Gastrocnemius medialis (tissue), 4 donors: Measurements from ENCODE around the gene KBTBD6. TPM values are rescaled to one million over a fixed set of nuclear protein-coding genes. Genes with fewer than 3 reads are reported as not detected.

Experiments used
- ATAC-seq, 2 donors: fragments of 150-250 bp; one replicate each; pipeline ENCODE4 v1.9.1; 2016
- DNase-seq, 2 donors: peaks; one replicate each; pipeline ENCODE4 v3.0.0-alpha.2; 2019
- H3K27ac ChIP-seq, 4 donors: fragments of 200-600 bp; sonication (generic); 1 replicate in 1 of 4; 2 replicates in 3 of 4; pipeline ENCODE4 v1.5.1; 2016 to 2018; ENCODE audit warnings: mild to moderate bottlenecking in 2 of 4, moderate library complexity in 1 of 4
- H3K27me3 ChIP-seq, 3 donors: fragments of 200-600 bp; sonication (generic) in 2 of 3; 1 replicate in 1 of 3; 2 replicates in 2 of 3; pipeline versions ENCODE4 v1.5.1 to v1.6.0; 2016 to 2019; ENCODE audit warnings: mild to moderate bottlenecking in 1 of 3, moderate library complexity in 1 of 3
- H3K36me3 ChIP-seq, 2 donors: fragments of 200-600 bp; sonication (generic) in 1 of 2; one replicate each; pipeline ENCODE4 v1.5.1; 2017 to 2018
- H3K4me1 ChIP-seq, 2 donors: fragments of 200-600 bp; sonication (generic) in 1 of 2; one replicate each; pipeline ENCODE4 v1.5.1; 2016 to 2017; ENCODE audit warnings: mild to moderate bottlenecking in 2 of 2
- H3K4me3 ChIP-seq, 4 donors: fragments of 200-600 bp; sonication (generic) in 3 of 4; 1 replicate in 1 of 4; 2 replicates in 3 of 4; pipeline ENCODE4 v1.5.1; 2016 to 2019; ENCODE audit warnings: mild to moderate bottlenecking in 2 of 4
- H3K9me3 ChIP-seq, 3 donors: fragments of 200-600 bp; sonication (generic) in 2 of 3; 1 replicate in 1 of 3; 2 replicates in 2 of 3; pipeline ENCODE4 v1.5.1; 2016 to 2019
- CTCF ChIP-seq, 5 experiments: fragments of 450-650 bp in 3 of 5; fragments of 200-600 bp in 2 of 5; sonication (generic) in 2 of 5; IDR thresholded peaks in 4 of 5; conservative IDR thresholded peaks in 1 of 5; 1 replicate in 4 of 5; 2 replicates in 1 of 5; pipeline ENCODE4 v1.5.1; 2016 to 2019; ENCODE audit warnings: antibody characterized with exemption in 5 of 5, mild to moderate bottlenecking in 3 of 5, moderate library complexity in 3 of 5
- POLR2A ChIP-seq, 2 donors: fragments of 450-650 bp; IDR thresholded peaks; one replicate each; pipeline ENCODE4 v1.6.1; 2017; ENCODE audit warnings: antibody characterized with exemption in 2 of 2, mild to moderate bottlenecking in 2 of 2, moderate library complexity in 2 of 2
- in situ Hi-C, 4 donors: fragments of 200-750 bp; cut with MboI; loops; one replicate each; pipeline versions ENCODE4 v1.15.0 to v1.8.0; 2017; ENCODE audit warnings: low sequenced_read_pairs in 4 of 4
- intact Hi-C: fragments of 100-400 bp; cut with DNase I; formaldehyde crosslinking; loops from one replicate; pipeline ENCODE4 v1.15.1; 2023; ENCODE audit warnings: low total_unique reads
- total RNA-seq, 4 donors: library from RNA; depleted of rRNA; stranded (reverse); fragments of >200 nt; gene quantifications; one replicate each; pipeline versions ENCODE4 v1.1.0 to v1.2.3, GENCODE V29; 2016

The KBTBD6 gene
- total RNA-seq, 4 donors from 2014 or later = 3.7 to 6.1 (median 5.3) TPM

- Histone ChIP-seq H3K36me3 (peaks cover 0 to 7% of the 10 kb centered on the region in 2 donors), H3K4me3 (no peak overlapping the region), H3K27me3 (no peaks in the 10 kb centered on the region), H3K4me1 (no peaks in the 10 kb centered on the region), H3K27ac (no peak overlapping the region), H3K9me3 (no peaks in the 10 kb centered on the region)
- ATAC-seq (no peak), DNase-seq (no peak)
- in situ Hi-C loops = no loop called here
- intact Hi-C loops = no loop called here
- TF ChIP-seq CTCF (IDR thresholded peaks at IDR 0.05 in 4 of 5, conservative IDR thresholded peaks at IDR 0.05 in 1 of 5) = no peak
- no peak for TF ChIP-seq POLR2A (IDR thresholded peaks at IDR 0.05)
These were observed 16.0 kb upstream of the KBTBD6 start for GRCh38 chr13:41148419-41149283.

GRCh38 chr13:41145136-41145908 lies 12.7 kb upstream of the KBTBD6 start:
- DNase-seq (no peak), ATAC-seq (no peak)
- Histone ChIP-seq H3K27me3 (no peaks in the 10 kb centered on the region), H3K9me3 (no peaks in the 10 kb centered on the region), H3K36me3 (no peaks in the 10 kb centered on the region), H3K4me3 (no peak overlapping the region), H3K4me1 (no peaks in the 10 kb centered on the region), H3K27ac (no peak overlapping the region)
- intact Hi-C loops (no loop called here), in situ Hi-C loops (no loop called here)
- TF ChIP-seq POLR2A (IDR thresholded peaks at IDR 0.05) = no peak
- no peak for TF ChIP-seq CTCF (IDR thresholded peaks at IDR 0.05 in 4 of 5, conservative IDR thresholded peaks at IDR 0.05 in 1 of 5)

- no peaks in the 10 kb centered on the region for H3K4me1 ChIP-seq
- in situ Hi-C loops (no loop called here), intact Hi-C loops (no loop called here)
- no peak overlapping the region for H3K27ac ChIP-seq
- ATAC-seq (no peak), DNase-seq (no peak)
- no peaks in the 10 kb centered on the region for H3K9me3 ChIP-seq
- TF ChIP-seq POLR2A (IDR thresholded peaks at IDR 0.05) = no peak
- TF ChIP-seq CTCF (IDR thresholded peaks at IDR 0.05 in 4 of 5, conservative IDR thresholded peaks at IDR 0.05 in 1 of 5) = no peak
- no peak overlapping the region for H3K4me3 ChIP-seq
- H3K36me3 ChIP-seq = no peaks in the 10 kb centered on the region
- no peaks in the 10 kb centered on the region for H3K27me3 ChIP-seq
These were observed 12.0 kb upstream of the KBTBD6 start for GRCh38 chr13:41144576-41144975.

- in situ Hi-C loops = loop anchor here in 3 of 4 donors (10.0 kb wide), 2 partner anchors 45 to 125 kb away; partner anchors contain the start of gene MTRF1 (in 1 of the 3)
- ATAC-seq = no peak
These were observed 6.8 kb upstream of the KBTBD6 start for GRCh38 chr13:41139296-41139966.

More at GRCh38 chr13:41139296-41139966, 6.8 kb upstream of the KBTBD6 start:
- no peak for TF ChIP-seq POLR2A (IDR thresholded peaks at IDR 0.05)
- no peak for TF ChIP-seq CTCF (IDR thresholded peaks at IDR 0.05 in 4 of 5, conservative IDR thresholded peaks at IDR 0.05 in 1 of 5)
- H3K9me3 ChIP-seq = no peaks in the 10 kb centered on the region
- H3K4me1 ChIP-seq = no peaks in the 10 kb centered on the region
- intact Hi-C loops = no loop called here
- no peaks in the 10 kb centered on the region for H3K36me3 ChIP-seq
- H3K27ac ChIP-seq = no peak overlapping the region
- DNase-seq = no peak
- no peaks in the 10 kb centered on the region for H3K27me3 ChIP-seq
- H3K4me3 ChIP-seq = no peak overlapping the region
